ENCODE data around the gene MOB3A. TPM values are rescaled to one million over a fixed set of nuclear protein-coding genes. Genes with fewer than 3 reads are reported as not detected.
A peak's percentile ranks its signal among the peaks of the same experiment; 100 is the strongest.

The MOB3A gene
- total and polyA plus RNA-seq, 2 of the 13 experiments (the other 11 are each of a cell fraction or from before 2014, with no cell fraction given), result 3.5 to 17.8 TPM

- TF ChIP-seq FOXP4 (CRISPR knock-in tag; IDR thresholded peaks at IDR 0.05) (no peak), KDM4B (CRISPR knock-in tag; IDR thresholded peaks at IDR 0.05) (no peak), MAFG (CRISPR knock-in tag; IDR thresholded peaks at IDR 0.05) (no peak), TBL1XR1 (IDR thresholded peaks at IDR 0.05; ENCODE audit: borderline replicate concordance, low read length, partially characterized antibody) (no peak), HOXA3 (CRISPR knock-in tag; IDR thresholded peaks at IDR 0.05) (no peak), PLRG1 (conservative IDR thresholded peaks at IDR 0.05) (no peak)
- TF ChIP-seq, protein P1, sequence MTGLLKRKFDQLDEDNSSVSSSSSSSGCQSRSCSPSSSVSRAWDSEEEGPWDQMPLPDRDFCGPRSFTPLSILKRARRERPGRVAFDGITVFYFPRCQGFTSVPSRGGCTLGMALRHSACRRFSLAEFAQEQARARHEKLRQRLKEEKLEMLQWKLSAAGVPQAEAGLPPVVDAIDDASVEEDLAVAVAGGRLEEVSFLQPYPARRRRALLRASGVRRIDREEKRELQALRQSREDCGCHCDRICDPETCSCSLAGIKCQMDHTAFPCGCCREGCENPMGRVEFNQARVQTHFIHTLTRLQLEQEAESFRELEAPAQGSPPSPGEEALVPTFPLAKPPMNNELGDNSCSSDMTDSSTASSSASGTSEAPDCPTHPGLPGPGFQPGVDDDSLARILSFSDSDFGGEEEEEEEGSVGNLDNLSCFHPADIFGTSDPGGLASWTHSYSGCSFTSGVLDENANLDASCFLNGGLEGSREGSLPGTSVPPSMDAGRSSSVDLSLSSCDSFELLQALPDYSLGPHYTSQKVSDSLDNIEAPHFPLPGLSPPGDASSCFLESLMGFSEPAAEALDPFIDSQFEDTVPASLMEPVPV (CRISPR knock-in tag; IDR thresholded peaks at IDR 0.05), result no peak
These were observed 21.3 kb upstream of the MOB3A start (continued) for GRCh38 chr19:2117215-2117960.

DNA sequence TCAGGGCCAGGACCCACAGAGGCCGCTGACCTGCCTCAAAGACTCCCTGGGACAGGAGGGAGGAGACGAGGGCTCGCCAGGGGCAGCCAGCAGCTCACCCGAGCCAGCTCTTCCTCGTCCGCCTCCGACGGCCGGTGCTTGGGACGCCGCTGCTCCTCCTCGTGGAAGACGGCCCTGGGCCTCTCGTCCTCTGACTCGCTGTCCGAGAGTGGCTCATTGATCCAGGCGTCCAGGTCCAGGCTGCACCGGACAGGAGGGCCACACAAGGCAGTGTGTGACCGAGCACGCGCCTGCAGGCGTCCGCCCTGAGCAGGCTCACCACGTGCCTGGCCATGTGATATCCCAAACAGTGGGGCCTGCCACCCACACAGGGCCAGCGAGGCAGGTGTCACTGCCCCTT is 20.4 kb upstream of the MOB3A start:
- in situ Hi-C loops (cut with HindIII; ENCODE audit: extremely low pct_ligation_motif_present, low pct_unique_long_range_greater_than_20kb), result no loop called here
- Histone ChIP-seq H3K79me2 (ENCODE audit: insufficient read depth, low read length) (no peaks in the 10 kb centered on the region), H3K4me3 (replicated peaks in 1 of 3; ENCODE audit: insufficient read depth in 1 of 3, low read depth in 2 of 3, low read length in 3 of 3) (no peak overlapping the region), H4K20me1 (ENCODE audit: insufficient read depth, low read length) (0 out of 2 replicates have a peak, but pooled peaks cover 2% of the 10 kb centered on the region), H3K27ac (ENCODE audit: extremely low read length, insufficient read depth, low read length) (no peak overlapping the region), H3K4me2 (ENCODE audit: low read depth, low read length) (no peak overlapping the region), H3K4me1 (ENCODE audit: insufficient read depth, low read length) (no peaks in the 10 kb centered on the region), H2AFZ (ENCODE audit: low read length) (no peak overlapping the region), H3K9me3 (ENCODE audit: low read length) (no peaks in the 10 kb centered on the region), H3K27me3 (ENCODE audit: control insufficient read depth in 1 of 2, insufficient read depth in 2 of 2, low read length in 2 of 2) (no peaks in the 10 kb centered on the region), H3K9ac (ENCODE audit: insufficient read depth, low read depth, low read length) (no peak overlapping the region), H3K36me3 (replicated peaks in 1 of 2; ENCODE audit: control insufficient read depth in 1 of 2, insufficient read depth in 2 of 2, low read length in 2 of 2) (peaks cover 57 to 90% of the 10 kb centered on the region in 2 experiments)
- no peak for TF ChIP-seq HNRNPH1 (optimal IDR thresholded peaks at IDR 0.05; ENCODE audit: low read depth, low read length)
- TF ChIP-seq AGO2 (optimal IDR thresholded peaks at IDR 0.05; ENCODE audit: low read depth, low read length), result peak; percentile 23
- no peak for TF ChIP-seq ZNF333 (CRISPR knock-in tag; IDR thresholded peaks at IDR 0.05; ENCODE audit: borderline replicate concordance)
- no peak for TF ChIP-seq ZNF503 (CRISPR knock-in tag; IDR thresholded peaks at IDR 0.05)
- TF ChIP-seq ZZZ3 (CRISPR knock-in tag; IDR thresholded peaks at IDR 0.05; ENCODE audit: borderline replicate concordance), result no peak
- no peak for TF ChIP-seq ZKSCAN1 (IDR thresholded peaks at IDR 0.05; ENCODE audit: low read length)
- CTCF ChIA-PET (ENCODE audit: low intra/inter-chr PET ratio, low total read pairs), result no interaction called here
- BruUV-seq (replicated peaks), result no TSS peak
- intact Hi-C loops (cut with micrococcal nuclease; ENCODE audit: unreplicated experiment), result no loop called here
- ATAC-seq, result no peak
- WGBS (ENCODE audit: low lambda C conversion rate), result 94% methylated on average over 8 of the region's 25 CpGs
- FAIRE-seq, result no peak
- POLR2A ChIA-PET, result no interaction called here
- no peak for DNase-seq (ENCODE audit: low spot score)

Measured in HepG2 (cell line).